ENCODE measurements around the gene ARHGAP6.

Gene ARHGAP6

GRCh38 chrX:11206716-11207115 lies 459.0 kb downstream of the ARHGAP6 start:
- DNase-seq: no peak

GRCh38 chrX:11205796-11206195 lies 459.9 kb downstream of the ARHGAP6 start:
- no peak for DNase-seq

DNA sequence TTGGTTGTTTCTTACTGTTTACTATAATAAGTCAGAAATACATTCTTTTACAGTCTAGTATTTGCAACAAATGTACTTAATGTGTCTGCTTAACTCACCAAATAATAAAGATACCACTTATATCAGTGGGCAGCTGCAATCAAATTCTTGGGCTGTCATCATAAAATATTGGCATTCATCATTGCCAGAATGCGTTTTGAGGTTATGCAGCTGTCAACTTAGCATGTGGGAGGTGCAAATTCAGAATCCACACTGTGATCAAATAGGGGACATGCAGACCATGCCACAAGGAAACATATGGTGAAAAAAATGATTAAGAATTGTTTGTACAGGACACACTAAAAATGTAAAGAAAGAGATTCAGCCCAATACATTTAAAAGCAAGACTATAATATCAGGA lies 468.0 kb downstream of the ARHGAP6 start:
- DNase-seq: no peak

GRCh38 chrX:11196476-11196875 lies 469.2 kb downstream of the ARHGAP6 start:
- DNase-seq: no peak

DNA sequence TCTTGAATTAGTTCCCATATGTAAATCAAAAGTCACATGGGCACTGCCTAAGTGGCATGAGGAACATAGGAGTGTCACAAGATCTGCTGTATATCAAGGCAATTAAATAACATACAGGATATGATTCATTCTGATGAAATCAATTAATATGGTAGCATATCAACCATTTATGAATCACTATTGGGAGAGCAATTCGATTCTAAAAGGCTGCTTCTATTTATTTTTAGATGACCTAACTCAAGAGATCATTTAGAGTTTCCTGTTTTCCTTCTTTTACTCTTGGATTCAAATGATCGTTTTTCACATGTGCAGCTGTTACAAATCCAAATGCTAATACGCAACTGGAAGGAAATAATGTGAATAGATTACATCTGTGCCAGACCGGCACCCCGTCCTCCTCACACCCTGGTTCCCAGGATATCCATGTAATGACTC lies 472.7 kb downstream of the ARHGAP6 start:
- no peak for DNase-seq

- no peak for DNase-seq
These were observed 474.8 kb downstream of the ARHGAP6 start for GRCh38 chrX:11190745-11191510.

GRCh38 chrX:11189097-11189496 lies 476.6 kb downstream of the ARHGAP6 start:
- no peak for DNase-seq

GRCh38 chrX:11188664-11189063 lies 477.1 kb downstream of the ARHGAP6 start:
- no peak for DNase-seq

DNA sequence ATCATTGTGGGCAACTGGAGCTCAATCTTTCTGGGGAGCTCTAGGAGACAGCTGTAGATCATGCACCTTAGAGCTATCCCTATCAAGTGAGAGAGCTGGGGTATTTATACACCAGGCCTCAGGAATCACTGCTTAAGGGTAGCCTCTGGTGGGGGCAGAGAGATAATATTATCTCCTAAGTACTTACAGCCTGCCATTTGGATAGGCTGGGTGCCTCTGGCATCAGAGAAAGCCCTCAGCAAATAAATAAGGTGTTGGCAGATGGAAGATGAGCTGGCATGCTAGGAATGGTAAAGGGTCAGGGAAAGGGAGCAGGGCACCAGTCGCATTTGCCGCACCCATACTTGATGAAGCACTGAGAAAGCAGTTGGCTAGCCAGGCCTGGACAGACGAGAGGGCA lies 478.7 kb downstream of the ARHGAP6 start:
- no peak for DNase-seq

- DNase-seq: no peak
These were observed 479.9 kb downstream of the ARHGAP6 start for GRCh38 chrX:11185861-11186260.

GRCh38 chrX:11180571-11180970 lies 485.1 kb downstream of the ARHGAP6 start:
- peak; percentile 7 for DNase-seq

DNA sequence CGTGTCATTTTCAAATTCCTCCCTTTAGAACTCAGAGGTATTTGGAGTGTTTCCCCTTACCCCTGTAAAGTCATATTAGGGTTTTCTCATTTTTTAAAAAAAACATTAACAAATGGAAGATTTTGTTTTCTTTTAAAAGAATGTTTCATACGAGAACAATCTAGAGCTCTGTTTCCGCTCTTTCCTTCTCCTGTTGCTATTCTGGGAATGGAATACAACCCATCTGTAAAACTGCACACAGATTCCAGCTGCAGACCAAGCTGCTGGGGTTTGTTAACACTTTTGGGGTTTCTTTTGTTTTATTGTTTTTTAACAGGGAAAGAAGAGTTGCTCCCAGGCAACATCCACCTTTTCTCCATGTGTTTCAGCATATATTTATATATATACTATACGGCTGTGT lies 493.3 kb downstream of the ARHGAP6 start:
- DNase-seq: no peak

- no peak for DNase-seq
These were observed 493.8 kb downstream of the ARHGAP6 start for GRCh38 chrX:11171956-11172355.

- DNase-seq: no peak
These were observed 501.3 kb downstream of the ARHGAP6 start for GRCh38 chrX:11164433-11164832.

DNA sequence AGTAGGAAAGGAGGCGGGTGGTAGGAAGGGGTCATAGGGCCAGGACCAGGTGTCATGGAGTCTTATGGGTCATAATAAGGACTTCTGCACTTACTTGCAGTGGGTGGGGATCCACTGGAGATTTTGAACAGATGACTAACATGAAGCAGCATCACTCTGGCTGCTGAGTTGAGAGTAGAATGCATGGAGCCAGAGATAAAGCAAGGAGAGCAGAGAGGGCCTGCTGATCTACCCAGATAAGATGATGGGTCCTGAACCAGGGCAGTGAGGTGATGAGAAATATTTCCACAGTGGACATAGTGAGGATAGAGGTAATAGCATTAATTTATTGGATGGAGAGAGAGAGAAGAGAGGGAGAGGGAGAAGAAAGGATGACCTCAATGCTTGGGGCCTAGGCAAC lies 506.6 kb downstream of the ARHGAP6 start:
- DNase-seq: no peak

- DNase-seq: peak; percentile 42
These were observed 513.7 kb downstream of the ARHGAP6 start for GRCh38 chrX:11151799-11152559.

- DNase-seq: no peak
These were observed 517.3 kb downstream of the ARHGAP6 start for GRCh38 chrX:11148401-11148800.

DNA sequence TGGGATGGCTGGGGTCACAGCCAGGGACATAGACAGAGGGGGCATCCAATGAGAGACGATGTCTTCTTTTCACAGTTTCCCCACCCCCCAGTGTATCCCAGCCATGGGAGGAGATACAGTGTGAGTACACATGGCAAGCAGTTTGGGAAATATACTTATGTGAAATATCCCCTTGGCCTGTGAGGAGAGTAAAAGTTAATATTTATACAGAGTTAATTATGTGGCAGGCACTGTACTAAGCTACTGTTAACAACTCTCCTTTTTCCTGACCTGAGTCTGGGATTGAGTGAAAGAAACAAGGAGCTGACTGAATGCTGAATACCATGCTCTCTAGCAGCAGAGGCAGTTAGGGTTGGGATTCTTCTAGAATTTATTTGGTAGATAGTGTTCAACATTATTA lies 519.3 kb downstream of the ARHGAP6 start:
- DNase-seq: no peak

- peak; percentile 89 for DNase-seq
These were observed 521.6 kb downstream of the ARHGAP6 start for GRCh38 chrX:11143931-11144678.

DNA sequence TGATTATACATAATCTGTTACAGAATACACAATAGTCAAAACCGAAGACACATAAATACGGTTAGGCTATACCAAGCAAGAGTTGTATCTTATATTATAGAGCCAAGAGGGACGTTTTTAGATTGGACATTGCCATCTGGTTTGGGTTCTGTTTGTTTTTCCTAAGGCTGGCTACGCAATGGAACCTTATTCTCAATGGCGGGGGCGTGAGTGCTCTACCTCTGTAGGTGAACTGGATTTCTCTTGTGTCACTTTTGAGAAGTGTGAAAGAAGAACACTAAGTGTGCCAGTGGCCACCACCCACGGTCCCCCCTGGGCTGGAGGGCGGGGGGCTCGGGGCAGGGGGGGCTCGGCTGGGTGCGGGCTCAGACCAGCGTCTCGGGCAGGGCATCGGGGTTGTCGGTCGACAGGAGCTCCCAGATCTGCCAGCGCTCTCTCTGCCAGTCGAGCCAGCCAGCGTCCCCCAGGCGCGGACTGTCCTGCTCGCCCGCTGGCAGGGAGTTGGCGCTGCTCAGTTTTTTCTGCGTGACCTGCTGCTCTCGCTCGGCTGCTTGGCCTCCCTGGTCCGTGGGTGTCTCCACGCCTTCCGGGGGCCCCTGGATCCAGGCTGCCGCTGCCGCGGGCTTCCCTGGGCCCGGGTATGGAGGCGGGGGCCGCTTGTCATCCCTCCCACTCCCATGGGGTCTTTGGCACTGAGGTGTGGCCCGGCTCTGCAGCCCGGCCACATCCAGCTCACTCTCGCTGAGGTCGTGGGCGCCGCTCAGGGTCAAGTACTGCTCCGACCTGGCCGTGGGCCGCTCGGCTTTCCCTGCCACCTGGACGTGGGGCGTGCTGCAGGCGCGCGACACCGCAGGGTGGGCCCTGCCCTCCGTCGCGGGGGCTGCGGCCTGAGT lies 527.0 kb downstream of the ARHGAP6 start:
- no peak for DNase-seq

DNA sequence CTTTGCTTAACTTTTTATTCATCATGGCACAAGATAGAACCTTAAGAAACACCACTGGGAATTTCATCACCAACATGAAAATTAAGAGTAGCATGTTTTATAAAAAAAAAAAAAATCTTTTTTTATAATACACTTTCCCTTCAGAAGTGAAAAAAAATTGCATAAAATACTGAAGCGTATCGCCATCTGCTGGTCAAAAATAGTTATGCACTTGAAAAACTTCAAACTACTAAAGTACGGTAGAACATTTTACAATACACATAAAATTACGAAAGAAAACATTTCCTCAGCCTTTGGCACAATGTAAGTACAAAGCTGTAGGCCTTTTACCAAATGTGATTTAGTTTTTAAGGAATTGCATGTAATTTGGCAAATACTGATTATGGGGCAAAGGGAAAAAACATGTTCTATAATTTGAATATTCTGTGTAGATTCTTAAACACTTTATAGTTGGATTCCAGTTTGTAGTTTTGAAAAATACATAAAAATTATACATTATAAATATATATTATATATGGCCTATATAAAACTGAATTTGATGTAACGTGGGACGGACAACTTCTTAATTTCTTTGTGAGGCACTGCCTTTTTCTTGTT lies 528.1 kb downstream of the ARHGAP6 start:
- DNase-seq: peak; percentile 59

GRCh38 chrX:11135564-11136185 lies 530.0 kb downstream of the ARHGAP6 start:
- peak; percentile 58 for DNase-seq

Measured in hematopoietic multipotent progenitor cell treated with erythropoietin and hydrocortisone succinate and interleukin-3 and kit ligand, for 6 days (in vitro differentiated cells).